ENCODE data around the gene ITK.
A peak's percentile ranks its signal among the peaks of the same experiment; 100 is the strongest.

Gene ITK

DNA sequence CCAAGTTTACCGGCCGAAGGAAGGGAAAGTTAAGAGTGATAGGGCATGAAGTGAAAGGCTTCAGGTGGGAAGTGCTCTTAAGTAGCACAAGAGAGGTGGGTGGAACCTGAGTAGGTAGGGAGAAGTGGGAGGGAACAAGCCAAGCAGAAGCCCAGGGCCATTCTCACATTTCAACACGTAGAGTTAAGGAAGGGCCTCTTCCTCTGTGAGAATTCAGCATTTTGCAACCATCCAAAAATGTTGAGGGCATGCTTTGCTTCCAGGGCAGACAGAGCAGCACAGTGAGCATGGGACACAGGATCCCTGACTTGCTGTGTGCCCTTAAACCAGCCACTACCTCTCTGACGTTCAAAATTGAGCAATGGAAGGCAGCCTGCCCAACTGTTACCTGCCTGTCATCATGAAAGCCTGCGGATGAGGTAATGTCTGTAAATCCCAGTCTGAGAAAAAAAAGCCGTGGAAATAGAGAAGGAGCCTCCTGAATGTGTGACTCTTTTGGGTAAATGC lies 88.6 kb downstream of the ITK start:
- Histone ChIP-seq H3K27ac (ENCODE audit: low read depth, low read length) (no peak overlapping the region), H3K36me3 (ENCODE audit: control insufficient read depth, insufficient read depth, low read length) (no peaks in the 10 kb centered on the region), H3K4me1 (ENCODE audit: control insufficient read depth, insufficient read depth, low read length) (no peaks in the 10 kb centered on the region), H3K4me3 (ENCODE audit: low read length) (peak overlapping the region; percentile 29), H3K27me3 (ENCODE audit: control insufficient read depth, insufficient read depth, low read length) (no peaks in the 10 kb centered on the region), H3K9ac (ENCODE audit: low read length) (no peak overlapping the region)

- Histone ChIP-seq H3K4me3 (ENCODE audit: low read length) (no peak overlapping the region), H3K9ac (ENCODE audit: low read length) (no peak overlapping the region), H3K36me3 (ENCODE audit: control insufficient read depth, insufficient read depth, low read length) (no peaks in the 10 kb centered on the region), H3K27me3 (ENCODE audit: control insufficient read depth, insufficient read depth, low read length) (no peaks in the 10 kb centered on the region), H3K4me1 (ENCODE audit: control insufficient read depth, insufficient read depth, low read length) (no peaks in the 10 kb centered on the region), H3K27ac (ENCODE audit: low read depth, low read length) (no peak overlapping the region)
Measured at GRCh38 chr5:157269761-157270272, 89.2 kb downstream of the ITK start.

- H3K27me3 ChIP-seq (ENCODE audit: control insufficient read depth, insufficient read depth, low read length): no peaks in the 10 kb centered on the region
- H3K4me1 ChIP-seq (ENCODE audit: control insufficient read depth, insufficient read depth, low read length): no peaks in the 10 kb centered on the region
- no peak overlapping the region for H3K9ac ChIP-seq (ENCODE audit: low read length)
- no peak overlapping the region for H3K4me3 ChIP-seq (ENCODE audit: low read length)
- H3K36me3 ChIP-seq (ENCODE audit: control insufficient read depth, insufficient read depth, low read length): no peaks in the 10 kb centered on the region
- H3K27ac ChIP-seq (ENCODE audit: low read depth, low read length): no peak overlapping the region
Measured at GRCh38 chr5:157270771-157271170, 90.1 kb downstream of the ITK start.

- Histone ChIP-seq H3K4me3 (ENCODE audit: low read length) (no peak overlapping the region), H3K36me3 (ENCODE audit: control insufficient read depth, insufficient read depth, low read length) (no peaks in the 10 kb centered on the region), H3K4me1 (ENCODE audit: control insufficient read depth, insufficient read depth, low read length) (no peaks in the 10 kb centered on the region), H3K27me3 (ENCODE audit: control insufficient read depth, insufficient read depth, low read length) (no peaks in the 10 kb centered on the region), H3K9ac (ENCODE audit: low read length) (no peak overlapping the region), H3K27ac (ENCODE audit: low read depth, low read length) (no peak overlapping the region)
Measured at GRCh38 chr5:157271740-157272271, 91.2 kb downstream of the ITK start.

GRCh38 chr5:157273131-157273556 lies 92.5 kb downstream of the ITK start:
- H3K4me3 ChIP-seq (ENCODE audit: low read length): no peak overlapping the region
- no peak overlapping the region for H3K9ac ChIP-seq (ENCODE audit: low read length)
- H3K27me3 ChIP-seq (ENCODE audit: control insufficient read depth, insufficient read depth, low read length): no peaks in the 10 kb centered on the region
- no peak overlapping the region for H3K27ac ChIP-seq (ENCODE audit: low read depth, low read length)
- H3K4me1 ChIP-seq (ENCODE audit: control insufficient read depth, insufficient read depth, low read length): no peaks in the 10 kb centered on the region
- no peaks in the 10 kb centered on the region for H3K36me3 ChIP-seq (ENCODE audit: control insufficient read depth, insufficient read depth, low read length)

- Histone ChIP-seq H3K4me1 (ENCODE audit: control insufficient read depth, insufficient read depth, low read length) (no peaks in the 10 kb centered on the region), H3K36me3 (ENCODE audit: control insufficient read depth, insufficient read depth, low read length) (no peaks in the 10 kb centered on the region), H3K9ac (ENCODE audit: low read length) (no peak overlapping the region), H3K4me3 (ENCODE audit: low read length) (no peak overlapping the region), H3K27me3 (ENCODE audit: control insufficient read depth, insufficient read depth, low read length) (no peaks in the 10 kb centered on the region), H3K27ac (ENCODE audit: low read depth, low read length) (no peak overlapping the region)
Measured at GRCh38 chr5:157275403-157275802, 94.8 kb downstream of the ITK start.

GRCh38 chr5:157278319-157279037 lies 97.8 kb downstream of the ITK start:
- Histone ChIP-seq H3K27ac (ENCODE audit: low read depth, low read length) (no peak overlapping the region), H3K36me3 (ENCODE audit: control insufficient read depth, insufficient read depth, low read length) (no peaks in the 10 kb centered on the region), H3K4me1 (ENCODE audit: control insufficient read depth, insufficient read depth, low read length) (no peaks in the 10 kb centered on the region), H3K4me3 (ENCODE audit: low read length) (no peak overlapping the region), H3K9ac (ENCODE audit: low read length) (no peak overlapping the region), H3K27me3 (ENCODE audit: control insufficient read depth, insufficient read depth, low read length) (no peaks in the 10 kb centered on the region)

GRCh38 chr5:157279605-157280239 lies 99.1 kb downstream of the ITK start:
- Histone ChIP-seq H3K27ac (ENCODE audit: low read depth, low read length) (no peak overlapping the region), H3K4me3 (ENCODE audit: low read length) (no peak overlapping the region), H3K9ac (ENCODE audit: low read length) (no peak overlapping the region), H3K4me1 (ENCODE audit: control insufficient read depth, insufficient read depth, low read length) (no peaks in the 10 kb centered on the region), H3K36me3 (ENCODE audit: control insufficient read depth, insufficient read depth, low read length) (no peaks in the 10 kb centered on the region), H3K27me3 (ENCODE audit: control insufficient read depth, insufficient read depth, low read length) (no peaks in the 10 kb centered on the region)

GRCh38 chr5:157280927-157281326 lies 100.3 kb downstream of the ITK start:
- Histone ChIP-seq H3K36me3 (ENCODE audit: control insufficient read depth, insufficient read depth, low read length) (peaks cover 4% of the 10 kb centered on the region), H3K4me3 (ENCODE audit: low read length) (no peak overlapping the region), H3K27me3 (ENCODE audit: control insufficient read depth, insufficient read depth, low read length) (no peaks in the 10 kb centered on the region), H3K4me1 (ENCODE audit: control insufficient read depth, insufficient read depth, low read length) (no peaks in the 10 kb centered on the region), H3K9ac (ENCODE audit: low read length) (no peak overlapping the region), H3K27ac (ENCODE audit: low read depth, low read length) (no peak overlapping the region)

GRCh38 chr5:157282150-157282549 lies 101.5 kb downstream of the ITK start:
- no peak overlapping the region for H3K27ac ChIP-seq (ENCODE audit: low read depth, low read length)
- no peaks in the 10 kb centered on the region for H3K27me3 ChIP-seq (ENCODE audit: control insufficient read depth, insufficient read depth, low read length)
- H3K4me1 ChIP-seq (ENCODE audit: control insufficient read depth, insufficient read depth, low read length): no peaks in the 10 kb centered on the region
- no peak overlapping the region for H3K4me3 ChIP-seq (ENCODE audit: low read length)
- H3K9ac ChIP-seq (ENCODE audit: low read length): no peak overlapping the region
- peaks cover 10% of the 10 kb centered on the region for H3K36me3 ChIP-seq (ENCODE audit: control insufficient read depth, insufficient read depth, low read length)

GRCh38 chr5:157283434-157283833 lies 102.8 kb downstream of the ITK start:
- peaks cover 10% of the 10 kb centered on the region for H3K36me3 ChIP-seq (ENCODE audit: control insufficient read depth, insufficient read depth, low read length)
- H3K27ac ChIP-seq (ENCODE audit: low read depth, low read length): no peak overlapping the region
- H3K4me3 ChIP-seq (ENCODE audit: low read length): no peak overlapping the region
- no peaks in the 10 kb centered on the region for H3K4me1 ChIP-seq (ENCODE audit: control insufficient read depth, insufficient read depth, low read length)
- no peak overlapping the region for H3K9ac ChIP-seq (ENCODE audit: low read length)
- no peaks in the 10 kb centered on the region for H3K27me3 ChIP-seq (ENCODE audit: control insufficient read depth, insufficient read depth, low read length)

- Histone ChIP-seq H3K9ac (ENCODE audit: low read length) (no peak overlapping the region), H3K27me3 (ENCODE audit: control insufficient read depth, insufficient read depth, low read length) (no peaks in the 10 kb centered on the region), H3K27ac (ENCODE audit: low read depth, low read length) (no peak overlapping the region), H3K4me3 (ENCODE audit: low read length) (no peak overlapping the region), H3K4me1 (ENCODE audit: control insufficient read depth, insufficient read depth, low read length) (no peaks in the 10 kb centered on the region), H3K36me3 (ENCODE audit: control insufficient read depth, insufficient read depth, low read length) (peaks cover 10% of the 10 kb centered on the region)
Measured at GRCh38 chr5:157284458-157285212, 104.0 kb downstream of the ITK start.

All from rectal smooth muscle tissue (tissue), 1 donor.